ENCODE results near the gene CFAP161. TPM values are rescaled to one million over a fixed set of nuclear protein-coding genes. Genes with fewer than 3 reads are reported as not detected.

Gene CFAP161
- total RNA-seq, 2 donors from 2014 or later: 2.9 TPM; not detected in 1

- Histone ChIP-seq H3K27ac (no peak overlapping the region), H3K27me3 (replicated peaks; ENCODE audit: insufficient read depth) (no peaks in the 10 kb centered on the region), H3K4me3 (no peak overlapping the region), H3K4me1 (replicated peaks) (no peaks in the 10 kb centered on the region), H3K9me3 (no peaks in the 10 kb centered on the region), H3K36me3 (no peaks in the 10 kb centered on the region)
- WGBS: 86% methylated on average over 6 of the region's 6 CpGs
- DNase-seq (ENCODE audit: low spot score): no peak
- no peak for TF ChIP-seq POLR2AphosphoS5 (IDR thresholded peaks at IDR 0.05)
- intact Hi-C loops (cut with DNase I): no loop called here
Observed at GRCh38 chr15:81096398-81096797, 37.7 kb upstream of the CFAP161 start.

- intact Hi-C loops (cut with DNase I): no loop called here
- TF ChIP-seq POLR2AphosphoS5 (IDR thresholded peaks at IDR 0.05) (no peak), CTCF (IDR thresholded peaks at IDR 0.05) (no peak), POLR2A (IDR thresholded peaks at IDR 0.05) (no peak)
- H3K4me3 ChIP-seq: no peak overlapping the region
- H3K27me3 ChIP-seq (replicated peaks; ENCODE audit: insufficient read depth): no peaks in the 10 kb centered on the region
- no peaks in the 10 kb centered on the region for H3K4me1 ChIP-seq (replicated peaks)
- H3K9me3 ChIP-seq: no peaks in the 10 kb centered on the region
- no peak overlapping the region for H3K27ac ChIP-seq
- H3K36me3 ChIP-seq: no peaks in the 10 kb centered on the region
- DNase-seq (ENCODE audit: low spot score): no peak
- 80% methylated on average over 10 of the region's 10 CpGs for WGBS
Observed at GRCh38 chr15:81097116-81097889, 36.8 kb upstream of the CFAP161 start.

GRCh38 chr15:81097890-81098280, 36.2 kb upstream of the CFAP161 start:
- H3K36me3 ChIP-seq: no peaks in the 10 kb centered on the region
- no peak overlapping the region for H3K4me3 ChIP-seq
- intact Hi-C loops (cut with DNase I): no loop called here
- 84% methylated on average over 5 of the region's 5 CpGs for WGBS
- H3K27ac ChIP-seq: no peak overlapping the region
- no peak for DNase-seq (ENCODE audit: low spot score)
- TF ChIP-seq POLR2A (IDR thresholded peaks at IDR 0.05) (no peak), POLR2AphosphoS5 (IDR thresholded peaks at IDR 0.05) (no peak), CTCF (IDR thresholded peaks at IDR 0.05) (no peak)
- no peaks in the 10 kb centered on the region for H3K4me1 ChIP-seq (replicated peaks)
- H3K9me3 ChIP-seq: no peaks in the 10 kb centered on the region
- no peaks in the 10 kb centered on the region for H3K27me3 ChIP-seq (replicated peaks; ENCODE audit: insufficient read depth)

- no peak for DNase-seq (ENCODE audit: low spot score)
- Histone ChIP-seq H3K27ac (no peak overlapping the region), H3K4me1 (replicated peaks) (no peaks in the 10 kb centered on the region), H3K36me3 (no peaks in the 10 kb centered on the region), H3K9me3 (no peaks in the 10 kb centered on the region), H3K4me3 (no peak overlapping the region), H3K27me3 (replicated peaks; ENCODE audit: insufficient read depth) (no peaks in the 10 kb centered on the region)
- TF ChIP-seq CTCF (IDR thresholded peaks at IDR 0.05) (no peak), POLR2A (IDR thresholded peaks at IDR 0.05) (no peak), POLR2AphosphoS5 (IDR thresholded peaks at IDR 0.05) (no peak)
- intact Hi-C loops (cut with DNase I): no loop called here
- 72% methylated on average over 4 of the region's 4 CpGs for WGBS
Observed at GRCh38 chr15:81098349-81098748, 35.7 kb upstream of the CFAP161 start.

GRCh38 chr15:81098861-81099651, 35.0 kb upstream of the CFAP161 start:
- Histone ChIP-seq H3K27ac (no peak overlapping the region), H3K4me1 (replicated peaks) (no peaks in the 10 kb centered on the region), H3K9me3 (no peaks in the 10 kb centered on the region), H3K27me3 (replicated peaks; ENCODE audit: insufficient read depth) (no peaks in the 10 kb centered on the region), H3K36me3 (no peaks in the 10 kb centered on the region), H3K4me3 (no peak overlapping the region)
- DNase-seq (ENCODE audit: low spot score): no peak
- WGBS: 55% methylated on average over 13 of the region's 13 CpGs
- no peak for TF ChIP-seq POLR2AphosphoS5 (IDR thresholded peaks at IDR 0.05)
- TF ChIP-seq CTCF (IDR thresholded peaks at IDR 0.05): no peak
- TF ChIP-seq POLR2A (IDR thresholded peaks at IDR 0.05): no peak
- intact Hi-C loops (cut with DNase I): no loop called here
